HG03558 (cell line): Measurements from ENCODE around the gene BTBD19.
"Not testable (repeated sequence)": the region's sequence is repeated elsewhere in the genome, so short reads cannot be mapped to it uniquely, and the experiment has no call there.

ENCODE experiments used
- ATAC-seq: cut with Tn5 transposase; IDR thresholded peaks from one replicate; pipeline ENCODE4 v1.9.1; 2021; ENCODE audit warnings: moderate number of reproducible peaks; ENCODE audit not compliant: unreplicated experiment; ENCODE audit errors: extremely low read depth

Gene BTBD19

DNA sequence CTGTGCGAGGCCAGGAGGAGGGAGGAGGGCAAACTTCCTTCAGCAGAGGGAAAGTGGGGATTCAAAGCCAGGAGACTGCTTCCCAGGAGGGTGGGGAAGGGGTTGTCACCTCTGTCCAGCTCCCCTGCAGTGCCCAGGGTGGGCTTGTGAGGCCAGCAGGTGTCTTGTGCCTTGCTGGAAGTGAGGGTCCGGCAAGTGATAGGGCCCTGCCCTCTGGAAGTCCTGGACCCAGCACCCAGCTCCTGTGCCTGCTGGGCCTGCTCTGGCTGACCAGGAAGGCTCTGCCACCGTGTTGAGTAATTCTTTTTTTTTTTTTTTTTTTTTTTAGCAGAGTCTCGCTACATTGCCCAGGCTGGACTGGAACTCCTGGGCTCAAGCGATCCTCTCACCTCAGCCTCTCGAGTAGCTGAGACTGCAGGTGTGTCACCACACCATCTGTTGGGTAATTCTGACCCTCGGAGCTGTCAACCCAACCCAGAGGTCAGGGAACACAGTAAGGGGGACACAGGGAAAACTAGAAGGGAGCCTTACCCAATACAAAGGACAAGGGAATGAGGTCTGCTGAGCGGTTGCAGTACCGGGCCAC is 21.4 kb upstream of the BTBD19 start:
- no peak for ATAC-seq

- no peak for ATAC-seq
Observed at GRCh38 chr1:44787506-44787905, 20.8 kb upstream of the BTBD19 start.

DNA sequence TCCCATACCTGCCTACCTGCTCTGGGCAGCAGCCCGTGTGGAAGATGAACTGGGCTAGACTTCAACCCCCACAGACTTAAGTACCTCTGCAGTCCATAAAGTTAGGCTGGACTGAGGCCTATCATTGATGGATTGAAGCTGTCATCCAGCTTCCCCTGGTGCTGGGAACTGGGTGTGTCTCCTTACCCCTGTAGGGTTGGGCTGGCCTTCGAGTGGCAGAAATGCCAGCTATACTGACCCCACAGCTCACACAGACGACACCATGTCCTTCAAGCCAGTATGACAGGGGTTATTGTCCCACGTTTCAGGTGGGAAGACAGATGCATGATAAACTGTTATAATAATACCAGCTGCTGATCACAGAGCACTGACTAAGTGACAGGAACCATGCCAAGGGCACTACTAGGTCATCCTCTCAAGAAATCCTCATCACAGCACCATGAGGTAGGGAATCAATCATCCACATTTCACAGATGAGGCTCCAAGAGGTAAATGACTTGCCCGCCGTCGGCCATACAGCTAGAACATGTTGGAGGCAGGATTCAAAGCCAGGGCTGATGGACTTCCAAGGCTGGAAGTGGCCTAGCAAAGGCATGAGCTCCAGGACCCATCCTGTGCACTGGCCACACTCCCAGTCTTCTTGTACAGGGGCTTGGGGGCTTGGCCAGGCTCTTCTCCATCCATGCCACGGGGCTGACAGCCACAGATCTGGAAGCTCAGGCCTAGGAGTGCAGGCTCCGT is 20.0 kb upstream of the BTBD19 start, which contains the start of gene BEST4:
Gene BEST4 (minus strand): TSS at position 51 of the 741 bp plus-strand sequence. CDS start 465 bp downstream, outside the sequence.
- no peak for ATAC-seq

GRCh38 chr1:44790968-44791801 is 17.1 kb upstream of the BTBD19 start:
- ATAC-seq: no peak

DNA sequence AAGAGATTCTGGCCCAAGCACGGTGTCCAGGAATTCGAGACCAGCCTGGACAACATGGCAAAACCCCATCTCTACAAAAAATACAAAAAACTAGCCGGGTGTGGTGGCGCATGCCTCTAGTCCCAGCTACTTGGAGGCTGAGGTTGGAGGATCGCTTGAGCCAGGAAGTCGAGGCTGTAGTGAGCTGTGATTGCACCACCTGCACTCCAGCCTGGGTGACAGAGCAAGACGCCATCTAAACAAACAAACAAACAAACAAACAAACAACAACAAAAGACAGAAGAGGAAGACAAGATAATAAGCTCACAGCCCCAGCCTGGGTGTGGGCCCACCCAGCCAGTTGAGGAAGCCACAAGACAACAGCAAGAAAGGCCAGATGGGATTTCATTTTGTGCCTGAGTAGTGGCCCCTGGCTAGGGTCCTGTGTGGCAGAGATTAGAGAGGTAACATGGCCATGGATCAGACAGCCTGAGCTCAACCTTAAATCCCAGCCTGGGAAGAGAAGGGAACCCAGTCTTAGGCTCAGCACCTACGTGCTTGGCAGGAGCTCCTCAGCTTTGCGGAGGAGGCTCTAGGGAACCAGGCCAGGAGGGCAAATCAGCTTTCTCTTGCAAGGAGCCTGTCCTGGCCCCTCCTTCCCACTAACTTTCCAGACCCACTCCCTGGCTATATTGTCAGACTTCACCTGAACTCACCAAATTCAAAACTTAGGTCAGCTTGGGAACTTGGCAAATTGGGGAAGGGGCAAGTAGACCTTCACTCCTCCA is 15.4 kb upstream of the BTBD19 start:
- no peak for ATAC-seq

DNA sequence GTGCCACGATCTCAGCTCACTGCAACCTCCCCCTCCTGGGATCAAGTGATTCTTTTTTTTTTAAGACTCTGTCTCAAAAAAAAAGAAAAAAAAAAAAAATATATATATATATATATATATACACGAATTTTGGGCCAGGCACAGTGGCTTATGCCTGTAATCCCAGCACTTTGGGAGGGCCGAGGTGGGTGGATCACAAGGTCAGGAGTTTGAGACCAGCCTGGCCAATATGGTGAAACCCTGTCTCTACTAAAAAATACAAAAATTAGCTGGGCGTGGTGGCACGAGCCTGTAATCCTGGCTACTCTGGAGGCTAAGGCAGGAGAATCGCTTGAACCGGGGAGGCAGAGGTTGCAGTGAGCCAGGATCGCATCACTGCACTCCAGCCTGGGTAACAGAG is 10.4 kb upstream of the BTBD19 start:
- ATAC-seq: not testable (repeated sequence)

DNA sequence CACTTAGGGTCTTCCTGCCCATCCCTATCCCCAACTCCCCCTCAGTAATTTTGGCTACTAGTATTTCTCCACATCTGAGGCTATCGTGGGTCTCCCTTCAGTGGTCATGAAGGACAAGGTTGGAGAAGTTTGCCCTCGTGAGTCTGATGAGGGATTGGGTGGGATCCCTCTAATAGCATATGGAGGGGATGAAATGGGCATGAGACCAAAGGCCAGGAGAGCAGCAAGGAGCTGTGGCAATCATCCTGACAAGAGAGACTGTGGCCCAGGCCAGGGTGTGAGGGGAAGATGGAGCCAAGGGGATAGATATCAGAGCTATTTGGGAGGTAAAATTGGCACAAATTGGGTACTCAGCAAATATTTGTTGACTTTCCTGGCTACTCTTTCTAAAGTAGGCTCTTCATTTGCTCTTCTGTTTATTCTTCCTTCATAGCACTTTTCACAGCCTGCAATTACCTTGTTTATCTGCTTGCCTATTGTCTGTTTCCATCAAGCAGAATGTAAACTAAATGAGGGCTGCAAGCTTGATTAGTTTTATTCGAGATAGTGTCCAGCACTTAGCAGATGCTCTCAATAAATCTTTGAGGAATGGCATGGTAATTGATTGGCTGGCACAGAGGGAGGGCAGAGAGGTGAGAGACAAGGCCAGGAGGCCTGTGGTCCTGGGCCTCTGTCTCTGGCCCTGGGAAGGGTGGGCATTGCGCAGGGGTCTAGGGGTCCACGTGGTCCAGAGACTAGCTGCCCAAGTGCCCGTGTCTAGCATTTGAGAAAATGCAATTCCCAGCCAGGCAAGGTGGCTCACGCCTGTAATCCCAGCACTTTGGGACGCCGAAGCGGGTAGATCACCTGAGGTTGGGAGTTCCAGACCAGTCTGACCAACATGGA is 9.6 kb upstream of the BTBD19 start:
- ATAC-seq: no peak

- ATAC-seq: peak; percentile 60
Observed at GRCh38 chr1:44799770-44800584, 8.3 kb upstream of the BTBD19 start, which contains the start of gene PLK3. Gene PLK3, plus strand, starts transcription at chr1:44800377. Its CDS starts 87 bp downstream, at chr1:44800464.

DNA sequence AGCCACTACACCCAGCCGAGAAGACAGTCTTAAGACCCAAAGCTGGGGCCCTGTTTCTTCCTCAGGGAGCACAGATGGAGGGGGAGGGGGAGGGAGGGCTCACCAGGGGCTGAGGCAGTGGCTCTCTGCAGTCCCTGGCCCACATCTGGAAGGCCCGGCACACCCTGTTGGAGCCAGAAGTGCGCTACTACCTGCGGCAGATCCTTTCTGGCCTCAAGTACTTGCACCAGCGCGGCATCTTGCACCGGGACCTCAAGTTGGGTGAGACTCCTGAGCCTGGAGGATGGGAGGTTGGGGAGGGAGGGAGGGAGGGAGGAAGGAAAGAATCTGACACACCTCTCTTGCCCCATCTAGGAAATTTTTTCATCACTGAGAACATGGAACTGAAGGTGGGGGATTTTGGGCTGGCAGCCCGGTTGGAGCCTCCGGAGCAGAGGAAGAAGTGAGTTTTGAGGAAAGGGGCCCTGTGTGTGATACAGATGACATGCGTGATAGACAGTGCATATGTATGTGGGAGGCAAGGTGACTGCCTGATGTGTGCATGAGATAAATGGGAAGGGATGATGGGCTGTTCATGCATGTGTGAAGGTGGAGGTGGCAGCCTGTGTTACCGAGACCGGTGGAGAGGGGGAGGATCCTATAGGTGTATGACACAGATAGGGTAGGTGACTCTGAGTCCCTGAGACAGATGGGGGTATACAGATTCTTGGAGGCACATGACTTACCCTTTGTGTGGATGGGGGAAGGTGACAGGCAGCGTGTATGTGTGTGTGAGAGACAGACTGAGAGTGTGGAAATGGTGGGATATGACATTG is 6.6 kb upstream of the BTBD19 start:
- ATAC-seq: no peak

GRCh38 chr1:44802306-44803061 is 5.8 kb upstream of the BTBD19 start:
- ATAC-seq: no peak

DNA sequence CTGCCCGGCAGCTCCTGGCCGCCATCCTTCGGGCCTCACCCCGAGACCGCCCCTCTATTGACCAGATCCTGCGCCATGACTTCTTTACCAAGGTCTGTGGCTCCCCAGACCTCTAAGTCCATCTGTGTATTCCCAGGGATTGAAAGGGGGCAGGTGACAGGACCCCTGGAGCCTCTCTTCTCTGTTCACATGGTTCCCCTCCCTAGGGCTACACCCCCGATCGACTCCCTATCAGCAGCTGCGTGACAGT is 5.3 kb upstream of the BTBD19 start:
- no peak for ATAC-seq

DNA sequence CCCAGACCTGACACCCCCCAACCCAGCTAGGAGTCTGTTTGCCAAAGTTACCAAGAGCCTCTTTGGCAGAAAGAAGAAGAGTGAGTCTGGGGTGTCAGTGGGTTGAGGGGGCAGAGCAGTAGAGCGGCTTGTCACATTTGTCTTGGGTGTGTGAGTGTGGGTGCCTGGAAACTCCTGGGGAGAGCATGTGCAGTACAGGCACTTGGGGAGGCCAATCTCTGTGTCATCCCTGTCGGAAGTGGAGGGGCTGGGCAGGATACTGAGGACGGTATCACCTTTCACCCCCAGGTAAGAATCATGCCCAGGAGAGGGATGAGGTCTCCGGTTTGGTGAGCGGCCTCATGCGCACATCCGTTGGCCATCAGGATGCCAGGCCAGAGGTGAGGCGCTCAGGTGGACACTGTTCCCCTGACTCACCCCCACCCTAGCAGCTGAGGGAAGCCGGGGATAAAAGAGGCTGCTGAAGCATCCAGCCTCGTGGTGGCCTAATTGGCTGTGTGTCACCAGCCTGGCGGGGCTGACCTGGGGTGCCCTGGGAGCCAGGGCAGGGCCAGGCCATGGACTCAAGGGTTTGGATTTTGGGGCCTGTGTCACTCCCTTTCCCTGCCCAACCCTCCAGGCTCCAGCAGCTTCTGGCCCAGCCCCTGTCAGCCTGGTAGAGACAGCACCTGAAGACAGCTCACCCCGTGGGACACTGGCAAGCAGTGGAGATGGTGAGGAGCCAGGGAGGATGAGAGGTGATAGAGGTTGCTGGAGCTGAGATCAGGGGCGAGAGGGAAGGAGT is 4.8 kb upstream of the BTBD19 start:
- ATAC-seq: no peak

DNA sequence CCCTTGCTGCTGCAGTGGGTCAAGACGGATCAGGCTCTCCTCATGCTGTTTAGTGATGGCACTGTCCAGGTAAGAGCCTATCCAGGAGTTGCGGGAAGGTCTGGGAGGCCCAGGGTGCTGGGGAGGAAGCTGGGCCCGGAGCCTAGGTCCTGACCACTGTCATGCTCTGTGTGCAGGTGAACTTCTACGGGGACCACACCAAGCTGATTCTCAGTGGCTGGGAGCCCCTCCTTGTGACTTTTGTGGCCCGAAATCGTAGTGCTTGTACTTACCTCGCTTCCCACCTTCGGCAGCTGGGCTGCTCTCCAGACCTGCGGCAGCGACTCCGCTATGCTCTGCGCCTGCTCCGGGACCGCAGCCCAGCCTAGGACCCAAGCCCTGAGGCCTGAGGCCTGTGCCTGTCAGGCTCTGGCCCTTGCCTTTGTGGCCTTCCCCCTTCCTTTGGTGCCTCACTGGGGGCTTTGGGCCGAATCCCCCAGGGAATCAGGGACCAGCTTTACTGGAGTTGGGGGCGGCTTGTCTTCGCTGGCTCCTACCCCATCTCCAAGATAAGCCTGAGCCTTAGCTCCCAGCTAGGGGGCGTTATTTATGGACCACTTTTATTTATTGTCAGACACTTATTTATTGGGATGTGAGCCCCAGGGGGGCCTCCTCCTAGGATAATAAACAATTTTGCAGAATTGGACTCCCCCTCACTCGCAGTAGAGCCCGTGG is 2.9 kb upstream of the BTBD19 start:
- ATAC-seq: no peak

DNA sequence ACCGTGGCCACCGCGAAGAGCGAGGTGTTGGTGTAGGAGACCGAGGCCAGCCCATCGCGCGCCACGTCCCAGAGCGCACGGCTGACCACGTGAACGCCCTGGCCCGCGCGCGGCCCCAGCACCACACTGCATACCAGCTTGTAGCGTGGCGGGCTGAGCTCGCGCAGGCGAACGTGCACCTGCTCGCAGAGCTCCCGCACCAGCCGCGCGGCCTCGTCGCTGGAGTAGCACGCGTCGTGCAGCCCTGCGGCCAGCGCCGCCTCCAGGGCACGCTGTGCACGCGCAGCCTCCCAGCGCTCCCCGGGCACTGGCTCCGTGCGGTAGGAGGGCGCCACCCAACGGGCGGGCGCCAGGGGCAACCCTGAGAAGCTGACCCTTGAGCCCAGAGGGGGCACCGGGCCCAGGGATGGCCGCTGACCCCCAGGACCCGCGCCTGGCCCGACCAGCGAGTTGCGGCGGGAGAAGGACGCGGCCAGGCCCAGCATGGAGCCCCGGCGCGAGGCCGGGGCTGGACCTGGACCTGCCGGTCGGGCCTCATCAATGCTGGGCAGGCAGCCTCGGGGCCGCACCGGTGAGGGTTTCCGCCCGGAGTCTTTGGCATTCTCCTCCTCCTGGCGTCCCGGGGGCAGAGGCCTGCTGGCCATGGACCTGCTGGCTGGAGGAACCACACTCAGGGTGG is 2.2 kb upstream of the BTBD19 start:
- ATAC-seq: no peak

DNA sequence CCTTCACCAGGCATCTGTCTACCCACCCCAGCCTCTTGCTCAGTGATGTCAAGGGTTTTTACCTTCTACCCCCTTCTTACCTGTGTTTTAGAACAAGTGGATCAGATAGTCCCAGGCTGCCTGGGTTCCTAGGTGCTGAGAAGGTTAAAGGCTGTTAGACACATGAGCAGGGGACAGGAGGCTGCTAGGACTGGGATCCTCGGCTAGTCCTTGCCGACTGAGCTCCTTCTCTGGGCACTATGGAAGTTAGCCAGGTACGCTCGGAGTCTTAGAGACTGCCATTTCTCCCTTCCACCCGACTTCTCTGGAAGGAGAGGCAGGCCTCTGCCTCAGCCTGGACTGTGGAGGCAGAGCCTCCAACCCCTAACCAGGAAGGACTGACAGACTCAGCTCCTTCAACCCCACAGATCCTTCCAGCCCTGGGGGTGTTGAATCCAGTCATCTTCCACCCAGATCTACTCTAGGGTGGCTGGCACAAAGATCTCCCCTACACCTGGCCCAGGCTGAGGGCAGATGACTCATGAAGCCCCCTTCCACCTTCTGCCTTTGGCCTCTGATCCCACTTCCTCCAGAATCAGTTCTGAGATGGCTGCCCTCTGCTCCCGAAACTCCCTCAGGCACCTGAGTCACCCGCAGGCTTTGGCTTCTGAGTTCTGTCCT is 1.5 kb upstream of the BTBD19 start, which contains the start of gene DYNLT4:
Gene DYNLT4 (minus strand): TSS at position 648 of the 660 bp plus-strand sequence. CDS start 683 bp downstream, outside the sequence.
- no peak for ATAC-seq
